ENCODE results near the gene OSBP2.

DNA sequence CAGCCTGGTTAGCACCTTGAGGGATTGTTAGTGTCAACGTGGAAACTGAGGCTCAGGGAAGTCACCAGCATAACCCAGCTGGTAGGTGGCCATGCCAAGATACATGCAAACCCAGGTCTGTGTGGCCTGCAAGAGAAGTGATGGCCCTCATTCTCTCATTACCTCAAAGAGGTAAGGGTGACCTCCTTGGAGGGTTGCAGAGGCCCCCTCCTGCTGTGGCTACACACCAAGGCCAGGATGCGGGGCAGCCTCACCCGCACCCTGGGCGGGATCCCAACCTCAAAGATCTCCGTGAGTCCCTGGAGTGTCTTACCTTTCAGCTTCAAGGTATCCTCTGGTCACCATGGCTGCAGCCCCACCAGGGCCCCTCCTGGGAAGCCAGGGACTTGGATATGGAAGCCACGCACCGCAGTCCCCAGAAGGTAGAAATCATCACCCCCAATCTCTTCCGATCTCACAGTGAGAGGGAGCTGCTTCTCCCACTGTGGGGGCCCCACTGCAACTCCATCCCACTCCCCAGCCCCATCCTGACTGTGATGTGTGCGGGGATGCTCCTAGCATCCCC, 178.5 kb downstream of the OSBP2 start:
- no peak for TF ChIP-seq CTCF (IDR thresholded peaks at IDR 0.05)
- no peak for TF ChIP-seq POLR2A (IDR thresholded peaks at IDR 0.05)
- TF ChIP-seq POLR2AphosphoS5 (IDR thresholded peaks at IDR 0.05) = no peak

Data from breast epithelium (tissue), 3 donors.